Keratinocyte (primary cell): ENCODE results near the gene CXCR6. TPM values are rescaled to one million over a fixed set of nuclear protein-coding genes. Genes with fewer than 3 reads are reported as not detected.
A peak's percentile ranks its signal among the peaks of the same experiment; 100 is the strongest.

Experiments
- DNase-seq: peaks from one replicate; pipeline ENCODE4 v3.0.0-alpha.2; 2011; ENCODE audit warnings: low read depth, missing footprints, low spot score
- FAIRE-seq: peaks from 2 replicates; lab custom pipeline; 2011; peaks lifted over from hg19 to GRCh38; lab: Jason Lieb, UNC
- H2AFZ ChIP-seq: 2 replicates; pipeline ENCODE4 v1.6.0; 2012; ENCODE audit warnings: low read length, control low read depth, inconsistent platforms; ENCODE audit not compliant: control insufficient read depth
- H3K27ac ChIP-seq: 2 replicates; pipeline ENCODE4 v1.5.1; 2011; ENCODE audit warnings: low read length; ENCODE audit not compliant: control insufficient read depth, insufficient read depth
- H3K27me3 ChIP-seq: 3 replicates; pipeline ENCODE4 v1.6.0; 2011; ENCODE audit warnings: low read length; ENCODE audit not compliant: control insufficient read depth, insufficient read depth; ENCODE audit errors: extremely low read depth
- H3K36me3 ChIP-seq, 2 experiments: 2 replicates in 1 of 2; 3 replicates in 1 of 2; pipeline ENCODE4 v1.5.1; 2011; ENCODE audit warnings: low read length in 2 of 2, mild to moderate bottlenecking in 1 of 2; ENCODE audit not compliant: control insufficient read depth in 2 of 2, insufficient read depth in 2 of 2; ENCODE audit errors: extremely low read depth in 1 of 2
- H3K4me1 ChIP-seq: 3 replicates; pipeline ENCODE4 v1.5.1; 2011; ENCODE audit warnings: low read length; ENCODE audit not compliant: control insufficient read depth, insufficient read depth; ENCODE audit errors: extremely low read depth
- H3K4me2 ChIP-seq: 3 replicates; pipeline ENCODE4 v1.6.0; 2011; ENCODE audit warnings: low read depth, low read length; ENCODE audit not compliant: control insufficient read depth, insufficient read depth; ENCODE audit errors: extremely low read depth
- H3K4me3 ChIP-seq, 3 experiments: fragments of 200-600 bp in 1 of 3; sonication (generic) in 1 of 3; 2 replicates in 2 of 3; 3 replicates in 1 of 3; pipeline ENCODE4 v1.5.1; 2011 to 2016; ENCODE audit warnings: low read length in 3 of 3, mild to moderate bottlenecking in 3 of 3, control low read depth in 2 of 3, inconsistent platforms in 1 of 3, low read depth in 1 of 3, mixed read lengths in 1 of 3, mixed run types in 1 of 3, moderate library complexity in 1 of 3; ENCODE audit not compliant: control insufficient read depth in 2 of 3, insufficient read depth in 2 of 3; ENCODE audit errors: extremely low read depth in 1 of 3
- H3K79me2 ChIP-seq: 2 replicates; pipeline ENCODE4 v1.6.0; 2012; ENCODE audit warnings: low read length; ENCODE audit not compliant: control insufficient read depth, insufficient read depth
- H3K9ac ChIP-seq: 3 replicates; pipeline ENCODE4 v1.6.0; 2011; ENCODE audit warnings: low read length; ENCODE audit not compliant: control insufficient read depth, insufficient read depth; ENCODE audit errors: extremely low read depth
- H3K9me1 ChIP-seq: 3 replicates; pipeline ENCODE4 v1.6.0; 2011; ENCODE audit warnings: low read length; ENCODE audit not compliant: control insufficient read depth, insufficient read depth; ENCODE audit errors: extremely low read depth
- H3K9me3 ChIP-seq: 2 replicates; pipeline ENCODE4 v1.5.1; 2012; ENCODE audit warnings: low read depth, low read length; ENCODE audit not compliant: control insufficient read depth
- H4K20me1 ChIP-seq: 3 replicates; pipeline ENCODE4 v1.6.0; 2011; ENCODE audit warnings: low read length; ENCODE audit not compliant: control insufficient read depth, insufficient read depth; ENCODE audit errors: extremely low read depth
- EZH2 ChIP-seq: IDR thresholded peaks from one replicate; pipeline ENCODE4 v1.6.1; 2012; ENCODE audit warnings: inconsistent platforms, mild to moderate bottlenecking, low read length, moderate library complexity
- dilution Hi-C: fragments of 300-500 bp; cut with MboI; formaldehyde crosslinking; loops from one replicate; pipeline ENCODE4 v1.7.0; 2020; ENCODE audit warnings: low sequenced_read_pairs; ENCODE audit not compliant: extremely low pct_ligation_motif_present
- polyA plus RNA-seq, 5 experiments: library from polyadenylated mRNA; depleted of rRNA in 3 of 5; stranded (reverse) in 3 of 5; stranded (forward) in 1 of 5; unstranded in 1 of 5; fragments of >200 nt; gene quantifications; 1 replicate in 1 of 5; 2 replicates in 3 of 5; 3 replicates in 1 of 5; pipeline versions ENCODE4 v1.2.1 to v1.2.3, GENCODE V29; 2011 to 2012; ENCODE audit warnings: missing spikeins in 2 of 5, low read depth in 1 of 5, low replicate concordance in 1 of 5
- TF ChIP-seq, protein P1 (sequence below), 3 experiments: IDR thresholded peaks in 1 of 3; conservative IDR thresholded peaks in 1 of 3; optimal IDR thresholded peaks in 1 of 3; 2 replicates in 2 of 3; 3 replicates in 1 of 3; pipeline versions ENCODE3 to v1.5.1; 2011; ENCODE audit warnings: low read length in 3 of 3, mild to moderate bottlenecking in 3 of 3, moderate library complexity in 2 of 3, control low read depth in 1 of 3, inconsistent platforms in 1 of 3; ENCODE audit not compliant: insufficient read depth in 2 of 3; ENCODE audit errors: extremely low read depth in 1 of 3

CXCR6 gene
- polyA plus RNA-seq, 1 donor (not counting 4 experiments of a cell fraction or from before 2014, with no cell fraction given) = not detected

DNA sequence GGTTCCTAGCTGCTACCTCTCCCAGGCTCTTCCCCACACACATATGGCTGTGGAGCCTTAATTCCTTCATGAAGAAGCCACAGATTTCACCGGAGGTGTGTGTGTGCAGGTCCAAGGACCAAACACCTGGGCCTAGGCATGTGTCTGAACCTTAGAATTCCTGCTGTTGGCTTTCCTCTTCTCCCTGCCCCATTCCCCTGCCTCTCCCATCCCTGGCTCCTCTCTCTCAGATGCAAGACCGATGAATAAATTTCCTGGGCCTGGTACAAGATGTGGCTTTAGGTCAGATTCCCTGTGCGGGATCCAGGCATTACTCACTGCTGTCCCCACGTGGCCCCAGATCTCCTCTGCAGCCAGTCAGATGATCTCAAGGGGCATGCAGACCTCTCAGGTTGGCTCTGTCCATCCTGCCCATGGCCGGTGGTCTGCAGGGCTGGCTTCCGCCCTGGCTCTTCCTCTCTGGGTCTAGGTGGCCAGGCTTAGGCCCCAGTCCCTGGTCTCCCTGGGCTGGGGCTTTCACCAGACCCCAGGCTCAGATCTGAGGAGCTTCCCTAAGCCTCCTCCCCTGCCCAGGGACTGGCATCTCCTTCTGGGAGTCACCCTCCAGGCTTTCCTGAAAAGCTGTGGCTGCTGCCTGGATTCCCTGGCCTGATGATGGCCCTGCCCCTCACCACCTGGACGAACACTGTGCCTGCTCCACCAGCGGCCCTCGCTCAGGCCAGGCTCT lies 36.4 kb upstream of the CXCR6 start:
- no peaks in the 10 kb centered on the region for H3K9me1 ChIP-seq
- no peak overlapping the region for H2AFZ ChIP-seq
- H3K9ac ChIP-seq = no peak overlapping the region
- H3K27ac ChIP-seq = no peak overlapping the region
- no peak overlapping the region for H3K4me2 ChIP-seq
- no peaks in the 10 kb centered on the region for H3K36me3 ChIP-seq
- dilution Hi-C loops = no loop called here
- H4K20me1 ChIP-seq = no peaks in the 10 kb centered on the region
- FAIRE-seq (no peak), DNase-seq (no peak)
- peaks cover 1% of the 10 kb centered on the region for H3K9me3 ChIP-seq
- no peak overlapping the region for H3K4me3 ChIP-seq
- H3K27me3 ChIP-seq = peaks cover 3% of the 10 kb centered on the region
- TF ChIP-seq, protein P1, sequence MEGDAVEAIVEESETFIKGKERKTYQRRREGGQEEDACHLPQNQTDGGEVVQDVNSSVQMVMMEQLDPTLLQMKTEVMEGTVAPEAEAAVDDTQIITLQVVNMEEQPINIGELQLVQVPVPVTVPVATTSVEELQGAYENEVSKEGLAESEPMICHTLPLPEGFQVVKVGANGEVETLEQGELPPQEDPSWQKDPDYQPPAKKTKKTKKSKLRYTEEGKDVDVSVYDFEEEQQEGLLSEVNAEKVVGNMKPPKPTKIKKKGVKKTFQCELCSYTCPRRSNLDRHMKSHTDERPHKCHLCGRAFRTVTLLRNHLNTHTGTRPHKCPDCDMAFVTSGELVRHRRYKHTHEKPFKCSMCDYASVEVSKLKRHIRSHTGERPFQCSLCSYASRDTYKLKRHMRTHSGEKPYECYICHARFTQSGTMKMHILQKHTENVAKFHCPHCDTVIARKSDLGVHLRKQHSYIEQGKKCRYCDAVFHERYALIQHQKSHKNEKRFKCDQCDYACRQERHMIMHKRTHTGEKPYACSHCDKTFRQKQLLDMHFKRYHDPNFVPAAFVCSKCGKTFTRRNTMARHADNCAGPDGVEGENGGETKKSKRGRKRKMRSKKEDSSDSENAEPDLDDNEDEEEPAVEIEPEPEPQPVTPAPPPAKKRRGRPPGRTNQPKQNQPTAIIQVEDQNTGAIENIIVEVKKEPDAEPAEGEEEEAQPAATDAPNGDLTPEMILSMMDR (optimal IDR thresholded peaks at IDR 0.05 in 1 of 3, IDR thresholded peaks at IDR 0.05 in 1 of 3, conservative IDR thresholded peaks at IDR 0.05 in 1 of 3; ENCODE audit: extremely low read depth in 1 of 3, insufficient read depth in 2 of 3, low read length in 3 of 3) = peak; percentile 8 to 42 (median 11)
- TF ChIP-seq EZH2 = no peak
- no peaks in the 10 kb centered on the region for H3K79me2 ChIP-seq
- no peaks in the 10 kb centered on the region for H3K4me1 ChIP-seq

DNA sequence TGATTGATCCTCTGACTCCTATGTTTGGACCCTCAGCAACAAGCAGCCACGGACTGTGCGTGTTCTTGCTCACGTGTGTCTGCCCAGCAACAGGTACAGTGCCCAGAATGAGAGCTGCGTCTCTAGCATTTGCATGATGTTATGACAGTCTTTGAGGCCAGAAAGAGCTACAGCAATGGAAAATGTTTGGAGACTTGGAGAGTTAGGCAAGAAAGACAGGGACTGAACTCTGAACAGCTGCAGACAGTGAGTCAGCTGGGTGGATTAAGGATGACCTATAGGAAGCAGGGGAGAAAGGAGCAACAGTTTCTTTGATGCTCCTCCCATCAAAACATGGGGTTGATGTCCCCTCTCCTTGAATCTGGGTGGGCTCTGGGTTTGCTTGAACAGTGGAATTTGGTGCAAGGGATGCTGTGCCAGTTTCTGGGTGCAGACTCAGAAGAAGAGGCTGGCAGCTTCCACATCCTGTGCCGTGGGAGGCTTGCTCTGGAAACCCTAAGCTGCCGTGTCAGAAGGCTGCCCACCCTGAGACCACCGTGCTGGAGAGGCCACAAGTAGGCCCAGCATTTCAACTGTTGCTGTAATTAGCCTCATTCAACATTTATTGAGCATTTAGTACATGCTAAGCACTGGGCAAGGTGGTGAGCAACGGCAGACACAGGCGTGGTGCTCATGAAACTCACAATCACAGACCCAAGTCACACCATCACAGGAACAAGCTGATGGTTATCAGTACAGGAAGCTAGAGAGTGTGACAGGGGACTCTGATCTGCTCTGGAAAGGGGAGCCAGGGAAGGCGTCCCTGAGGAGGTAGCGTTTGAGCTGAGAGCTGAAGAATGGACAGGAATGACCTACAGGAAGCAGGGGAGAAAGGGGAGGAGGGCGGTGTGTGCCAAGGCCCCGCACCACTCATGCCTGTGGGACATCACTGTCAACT lies 35.2 kb upstream of the CXCR6 start:
- Histone ChIP-seq H3K4me2 (no peak overlapping the region), H3K4me3 (no peak overlapping the region), H3K9me1 (no peaks in the 10 kb centered on the region), H3K9me3 (peaks cover 1% of the 10 kb centered on the region), H3K4me1 (no peaks in the 10 kb centered on the region), H3K79me2 (no peaks in the 10 kb centered on the region), H4K20me1 (no peaks in the 10 kb centered on the region), H3K9ac (no peak overlapping the region), H2AFZ (no peak overlapping the region), H3K36me3 (no peaks in the 10 kb centered on the region), H3K27me3 (peaks cover 6% of the 10 kb centered on the region), H3K27ac (no peak overlapping the region)
- no peak for TF ChIP-seq EZH2
- TF ChIP-seq, protein P1 (optimal IDR thresholded peaks at IDR 0.05 in 1 of 3, IDR thresholded peaks at IDR 0.05 in 1 of 3, conservative IDR thresholded peaks at IDR 0.05 in 1 of 3; ENCODE audit: extremely low read depth in 1 of 3, insufficient read depth in 2 of 3, low read length in 3 of 3) = no peak
- FAIRE-seq = no peak
- dilution Hi-C loops = no loop called here
- no peak for DNase-seq
